Effector memory CD4-positive, alpha-beta T cell (primary cell): ENCODE results near the gene PTGER4.
A peak's percentile ranks its signal among the peaks of the same experiment; 100 is the strongest.
"Not testable (repeated sequence)": the region's sequence is repeated elsewhere in the genome, so short reads cannot be mapped to it uniquely, and the experiment has no call there.

ENCODE experiments used
- DNase-seq, 3 donors: peaks; one replicate each; pipeline ENCODE4 v3.0.0-alpha.2; 2020
- H3K27ac ChIP-seq: 2 replicates; pipeline ENCODE4 v1.7.0; 2013; ENCODE audit warnings: mild to moderate bottlenecking, low read length, moderate library complexity; ENCODE audit not compliant: insufficient read depth, poor library complexity, severe bottlenecking
- H3K27me3 ChIP-seq: replicated peaks from 2 replicates; pipeline ENCODE4 v1.7.0; 2013; ENCODE audit warnings: mild to moderate bottlenecking, low read length; ENCODE audit not compliant: insufficient read depth, control insufficient read depth, poor library complexity, severe bottlenecking
- H3K36me3 ChIP-seq: 2 replicates; pipeline ENCODE4 v1.7.0; 2013; ENCODE audit warnings: mild to moderate bottlenecking, low read length, moderate library complexity; ENCODE audit not compliant: control insufficient read depth, insufficient read depth
- H3K4me1 ChIP-seq: 2 replicates; pipeline ENCODE4 v1.7.0; 2013; ENCODE audit warnings: low read length, mild to moderate bottlenecking; ENCODE audit not compliant: control insufficient read depth, insufficient read depth, poor library complexity, severe bottlenecking
- H3K4me3 ChIP-seq: 2 replicates; pipeline ENCODE4 v1.7.0; 2013; ENCODE audit warnings: low read length, low read depth, mild to moderate bottlenecking; ENCODE audit not compliant: insufficient read depth, poor library complexity, severe bottlenecking
- H3K9me3 ChIP-seq: 2 replicates; pipeline ENCODE4 v1.7.0; 2013; ENCODE audit warnings: mild to moderate bottlenecking, low read length, moderate library complexity; ENCODE audit not compliant: control insufficient read depth

PTGER4 gene

DNA sequence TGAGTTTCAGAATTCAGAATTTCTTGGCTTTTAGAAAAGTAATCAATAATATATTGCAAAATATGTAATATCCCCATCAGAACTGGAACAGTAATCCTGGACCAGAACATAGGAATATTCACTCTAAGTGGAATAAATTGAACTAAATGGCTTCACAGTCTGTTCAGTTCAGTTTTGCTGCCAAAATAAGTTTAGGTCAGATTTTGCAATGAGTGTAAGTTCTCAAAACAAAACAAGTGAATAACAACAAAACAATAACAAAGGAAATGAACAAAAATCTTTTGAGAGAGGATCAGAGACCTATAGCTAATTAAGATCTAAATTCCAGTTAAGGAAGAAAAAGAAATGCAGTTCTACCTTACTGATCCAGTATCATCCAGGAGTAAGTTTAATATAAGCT is 9.3 kb downstream of the PTGER4 start:
- DNase-seq = no peak
- Histone ChIP-seq H3K4me1 (peaks cover 29% of the 10 kb centered on the region), H3K4me3 (no peak overlapping the region), H3K27ac (peak overlapping the region; percentile 46), H3K9me3 (no peaks in the 10 kb centered on the region), H3K27me3 (no peaks in the 10 kb centered on the region), H3K36me3 (peaks cover 28% of the 10 kb centered on the region)

DNA sequence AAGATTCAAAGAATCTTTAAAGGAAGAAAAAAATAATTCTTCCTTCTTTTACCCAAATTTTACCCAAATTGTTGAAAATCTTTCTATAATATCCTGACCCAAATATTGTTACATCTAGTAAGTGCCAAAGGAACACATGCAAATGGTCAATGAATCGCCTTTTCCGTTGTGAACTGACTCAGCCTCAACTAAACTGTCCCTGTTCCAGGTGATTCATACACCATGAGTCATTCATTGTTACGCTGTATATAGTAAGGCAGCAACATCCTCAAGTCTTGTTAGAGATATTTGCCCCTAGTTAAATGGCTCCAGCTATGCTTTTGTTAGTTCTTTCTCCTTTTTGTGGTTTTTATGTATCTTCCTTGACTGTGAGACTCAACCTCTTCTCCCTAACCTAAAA is 9.7 kb downstream of the PTGER4 start:
- Histone ChIP-seq H3K27ac (peak overlapping the region; percentile 35), H3K36me3 (peaks cover 32% of the 10 kb centered on the region), H3K4me3 (no peak overlapping the region), H3K27me3 (no peaks in the 10 kb centered on the region), H3K4me1 (peaks cover 29% of the 10 kb centered on the region), H3K9me3 (no peaks in the 10 kb centered on the region)
- peak in 1 of 3 donors; percentile 23 for DNase-seq

DNA sequence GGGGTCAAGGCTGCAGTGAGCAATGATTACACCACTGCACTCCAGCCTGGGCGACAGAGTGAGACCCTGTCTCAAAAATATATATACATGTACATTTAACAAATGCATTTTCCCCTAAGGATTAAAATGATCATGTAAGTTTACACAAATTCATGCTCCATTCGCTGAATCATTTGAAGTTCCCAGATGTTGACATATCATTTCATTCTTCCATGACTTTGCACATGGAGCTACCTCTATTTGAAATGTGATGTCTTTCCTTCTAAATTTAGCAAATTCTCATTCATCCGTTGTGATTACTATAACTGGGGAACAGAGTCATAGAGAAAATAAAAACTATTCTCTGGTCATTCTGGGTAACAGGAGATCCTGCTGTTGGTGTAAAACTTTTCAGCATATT is 10.6 kb downstream of the PTGER4 start:
- H3K4me1 ChIP-seq = peaks cover 29% of the 10 kb centered on the region
- no peak for DNase-seq
- H3K27me3 ChIP-seq = no peaks in the 10 kb centered on the region
- H3K4me3 ChIP-seq = no peak overlapping the region
- H3K27ac ChIP-seq = peak overlapping the region; percentile 35
- peaks cover 38% of the 10 kb centered on the region for H3K36me3 ChIP-seq
- H3K9me3 ChIP-seq = no peaks in the 10 kb centered on the region

DNA sequence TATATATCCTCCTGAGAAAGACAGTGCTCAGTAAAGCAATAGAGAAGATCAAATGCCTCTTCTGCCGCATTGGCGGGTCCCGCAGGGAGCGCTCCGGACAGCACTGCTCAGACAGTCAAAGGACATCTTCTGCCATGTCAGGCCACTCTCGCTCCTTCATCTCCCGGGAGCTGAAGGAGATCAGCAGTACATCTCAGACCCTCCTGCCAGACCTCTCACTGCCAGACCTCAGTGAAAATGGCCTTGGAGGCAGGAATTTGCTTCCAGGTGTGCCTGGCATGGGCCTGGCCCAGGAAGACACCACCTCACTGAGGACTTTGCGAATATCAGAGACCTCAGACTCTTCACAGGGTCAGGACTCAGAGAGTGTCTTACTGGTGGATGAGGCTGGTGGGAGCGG is 12.2 kb downstream of the PTGER4 start:
- Histone ChIP-seq H3K9me3 (no peaks in the 10 kb centered on the region), H3K27ac (no peak overlapping the region), H3K27me3 (no peaks in the 10 kb centered on the region), H3K4me3 (no peak overlapping the region), H3K36me3 (peaks cover 51% of the 10 kb centered on the region), H3K4me1 (peaks cover 29% of the 10 kb centered on the region)
- no peak for DNase-seq

DNA sequence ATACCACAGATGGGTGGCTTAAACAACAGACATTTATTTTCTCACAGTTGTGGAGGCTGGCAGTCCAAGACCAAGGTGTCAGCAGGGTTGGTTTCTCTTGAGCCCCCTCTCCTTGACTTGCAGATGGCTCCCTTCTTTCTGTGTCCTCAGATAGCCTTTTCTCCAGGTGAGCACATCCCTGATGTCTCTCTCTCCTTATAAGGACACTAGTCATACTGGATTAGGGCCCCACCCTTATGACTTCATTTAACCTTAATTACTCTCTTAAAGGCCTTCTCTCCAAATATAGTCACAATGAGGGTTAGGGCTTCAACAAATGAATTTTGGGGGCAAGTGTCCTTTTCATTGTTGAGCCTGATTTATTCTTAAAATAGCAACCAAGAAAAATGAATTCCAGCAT is 14.7 kb downstream of the PTGER4 start:
- Histone ChIP-seq H3K27me3 (no peaks in the 10 kb centered on the region), H3K27ac (no peak overlapping the region), H3K9me3 (no peaks in the 10 kb centered on the region), H3K4me3 (no peak overlapping the region), H3K4me1 (peaks cover 14% of the 10 kb centered on the region), H3K36me3 (peaks cover 60% of the 10 kb centered on the region)
- no peak for DNase-seq

DNA sequence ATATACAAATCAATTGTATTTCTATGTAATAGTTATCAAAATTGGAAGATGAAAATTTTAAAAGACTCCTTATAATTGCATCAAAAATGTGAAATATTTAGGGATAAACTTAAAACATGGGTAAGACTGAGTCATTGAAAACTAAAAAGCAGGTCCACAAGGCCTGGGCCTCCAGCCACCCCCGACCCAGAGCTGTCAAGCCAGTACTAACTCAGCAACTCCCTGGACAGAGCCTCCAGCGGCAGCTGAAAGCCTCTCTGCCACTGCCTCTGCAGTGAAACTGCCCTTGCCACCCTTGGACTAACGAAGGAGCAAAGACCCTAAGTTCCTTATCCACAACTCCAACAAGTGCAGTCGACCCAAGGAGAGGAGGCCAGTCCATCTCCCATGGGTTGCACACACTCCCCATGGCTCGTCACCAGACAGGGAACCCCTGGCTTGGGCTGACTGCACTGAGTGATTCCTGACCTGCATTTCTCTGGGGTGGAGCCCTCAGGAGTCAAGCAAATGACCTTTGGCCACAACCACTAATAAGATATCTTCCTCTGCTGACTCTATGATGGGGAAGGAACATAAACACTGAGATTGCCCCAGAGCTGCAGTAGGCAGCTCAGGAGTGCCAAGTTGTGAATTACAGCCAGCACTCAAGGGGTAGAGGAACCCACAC is 20.5 kb downstream of the PTGER4 start:
- Histone ChIP-seq H3K9me3 (no peaks in the 10 kb centered on the region), H3K27me3 (no peaks in the 10 kb centered on the region), H3K27ac (no peak overlapping the region), H3K4me3 (no peak overlapping the region), H3K36me3 (peaks cover 28% of the 10 kb centered on the region), H3K4me1 (no peaks in the 10 kb centered on the region)
- DNase-seq = no peak

DNA sequence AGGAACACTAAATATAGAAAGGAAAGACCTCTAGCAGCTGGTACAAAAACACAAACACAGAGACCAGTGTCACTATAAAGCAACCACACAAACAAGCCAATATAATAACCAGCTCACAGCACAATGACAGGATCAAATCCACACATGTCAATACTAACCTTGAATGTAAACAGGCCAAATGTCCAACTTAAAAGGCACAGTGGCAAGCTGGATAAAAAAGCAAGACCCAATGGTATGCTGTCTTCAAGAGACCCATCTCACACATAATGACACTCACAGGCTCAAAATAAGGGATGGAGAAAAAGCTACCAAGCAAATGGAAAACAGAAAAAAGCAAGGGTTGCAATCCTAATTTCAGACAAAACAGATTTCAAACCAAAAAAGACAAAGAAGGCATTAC is 22.3 kb downstream of the PTGER4 start:
- H3K27ac ChIP-seq = not testable (repeated sequence)

DNA sequence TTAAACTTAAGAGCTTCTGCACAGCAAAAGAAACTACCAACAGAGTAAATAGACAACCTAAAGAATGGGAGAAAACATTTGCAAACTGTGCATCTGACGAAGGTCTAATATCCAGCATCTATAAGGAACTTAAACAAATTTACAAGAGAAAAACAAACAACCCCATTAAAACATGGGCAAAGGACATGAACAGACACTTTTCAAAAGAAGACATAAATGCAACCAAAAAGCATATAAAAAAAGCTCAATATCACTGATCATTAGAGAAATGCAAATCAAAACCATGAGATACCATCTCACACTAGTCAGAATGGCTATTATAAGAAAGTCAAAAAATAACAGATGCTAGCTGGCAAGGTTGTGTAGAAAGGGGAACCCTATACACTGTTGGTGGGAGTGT is 25.8 kb downstream of the PTGER4 start:
- DNase-seq, H3K27ac ChIP-seq, H3K9me3 ChIP-seq, H3K4me1 ChIP-seq, H3K27me3 ChIP-seq, H3K4me3 ChIP-seq, H3K36me3 ChIP-seq: not testable (repeated sequence)

More for the DNA sequence above, 22.3 kb downstream of the PTGER4 start:
- H3K27me3 ChIP-seq, H3K9me3 ChIP-seq, H3K4me1 ChIP-seq, H3K4me3 ChIP-seq, DNase-seq: not testable (repeated sequence)
- peaks cover 15% of the 10 kb centered on the region for H3K36me3 ChIP-seq

DNA sequence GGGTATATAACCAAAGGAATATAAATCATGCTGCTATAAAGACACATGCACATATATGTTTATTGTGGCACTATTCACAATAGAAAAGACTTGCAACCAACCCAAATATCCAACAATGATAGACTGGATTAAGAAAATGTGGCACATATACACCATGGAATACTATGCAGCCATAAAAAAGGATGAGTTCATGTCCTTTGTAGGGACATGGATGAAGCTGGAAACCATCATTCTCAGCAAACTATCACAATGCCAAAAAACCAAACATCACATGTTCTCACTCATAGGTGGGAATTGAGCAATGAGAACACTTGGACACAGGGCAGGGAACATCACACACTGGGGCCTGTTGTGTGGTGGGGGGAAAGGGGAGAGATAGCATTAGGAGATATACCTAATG is 30.9 kb downstream of the PTGER4 start:
- DNase-seq, H3K27ac ChIP-seq, H3K4me1 ChIP-seq, H3K36me3 ChIP-seq, H3K4me3 ChIP-seq, H3K27me3 ChIP-seq, H3K9me3 ChIP-seq: not testable (repeated sequence)

DNA sequence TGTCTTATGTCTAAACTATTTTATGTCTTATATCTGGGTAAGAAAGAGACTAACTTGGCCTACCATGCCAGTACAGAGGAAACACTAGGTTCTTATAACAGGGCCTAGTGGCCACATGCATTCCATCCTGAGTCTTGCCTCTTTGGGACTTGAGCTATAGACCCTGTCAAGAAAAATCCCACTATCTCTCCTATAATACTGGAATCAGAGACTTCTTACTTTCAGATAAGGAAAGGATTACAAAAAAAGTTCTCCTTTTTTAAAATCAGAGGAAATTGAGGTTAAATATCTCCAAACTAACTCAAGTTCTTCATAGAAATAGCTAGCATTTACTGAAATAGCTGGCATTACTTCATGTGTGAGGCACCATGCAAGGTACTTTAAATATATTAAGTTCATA is 34.3 kb downstream of the PTGER4 start:
- Histone ChIP-seq H3K4me3 (no peak overlapping the region), H3K36me3 (no peaks in the 10 kb centered on the region), H3K27ac (no peak overlapping the region), H3K9me3 (no peaks in the 10 kb centered on the region), H3K27me3 (no peaks in the 10 kb centered on the region), H3K4me1 (no peaks in the 10 kb centered on the region)
- DNase-seq = no peak
